Brain pericyte (primary cell): ENCODE data around the gene ETV5.

Experiments used
- DNase-seq: peaks from one replicate; pipeline ENCODE4 v3.0.0-alpha.2; 2012; ENCODE audit warnings: low read depth, low spot score

Gene ETV5

DNA sequence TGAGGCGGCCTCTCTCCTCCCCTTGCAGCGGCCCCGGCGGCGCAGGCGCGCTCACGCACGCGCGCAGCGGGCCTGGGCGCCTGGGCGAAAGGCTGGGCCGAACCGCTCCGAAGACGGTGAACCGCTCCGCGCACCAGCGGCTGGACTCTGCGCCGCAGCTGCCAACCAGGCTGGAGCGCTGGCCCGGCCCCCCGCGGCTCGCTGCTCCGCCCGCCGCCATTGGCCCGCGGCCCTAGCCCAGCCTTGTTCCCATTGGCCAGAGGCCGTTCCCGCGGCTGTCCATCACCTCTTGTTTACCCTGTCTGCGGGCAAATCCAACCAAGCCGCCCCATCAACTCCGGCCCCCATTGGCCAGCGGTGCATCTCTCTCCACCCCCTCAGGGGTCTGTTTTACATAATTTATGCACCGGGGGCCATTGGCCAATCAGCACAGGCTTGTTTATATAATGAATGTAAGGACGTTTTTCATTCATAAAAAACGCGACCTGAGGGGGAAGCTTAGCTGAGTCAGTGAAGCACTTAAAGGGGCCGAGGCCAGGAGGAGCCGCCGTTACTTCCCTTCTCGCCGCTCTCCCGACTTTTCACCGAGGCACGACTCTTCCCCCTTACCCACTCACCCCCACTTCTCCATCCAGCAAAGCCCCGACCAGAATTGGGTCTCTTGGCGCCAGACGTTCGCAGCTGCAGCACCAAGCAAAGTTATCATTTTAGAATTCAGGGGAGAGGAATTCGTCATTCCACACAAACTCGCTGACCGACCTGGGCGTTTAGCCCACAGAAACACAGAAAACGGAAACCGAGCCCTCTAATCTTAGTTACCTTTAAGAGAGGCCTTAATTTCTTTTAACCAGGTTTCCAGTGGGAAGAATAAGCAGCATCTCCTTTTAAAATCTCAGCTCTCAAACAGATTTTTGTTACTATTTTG lies at the start of gene ETV5:
Gene ETV5, minus strand, starts transcription at position 149 of the 925 bp plus-strand sequence. CDS start 3,221 bp downstream, outside the sequence.
- DNase-seq: peak; percentile 99

DNA sequence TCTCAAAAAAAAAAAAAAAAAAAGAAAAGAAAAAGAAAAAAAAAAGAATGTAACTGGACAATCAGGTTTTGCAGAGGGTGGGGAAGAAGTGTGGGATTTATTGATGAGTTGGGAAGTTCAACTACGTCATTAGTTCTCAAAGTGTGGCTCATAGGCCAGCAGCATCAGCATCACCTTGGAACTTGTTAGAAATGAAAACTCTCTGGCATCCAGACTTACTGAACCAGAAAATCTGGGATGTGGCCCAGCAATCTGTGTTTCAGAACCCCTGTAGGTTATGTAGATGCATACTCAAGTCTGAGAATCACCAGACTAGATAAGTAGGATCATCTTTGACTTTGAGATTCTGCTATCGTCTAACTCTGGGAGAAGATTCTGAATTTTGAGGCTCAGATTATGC lies 45.8 kb upstream of the ETV5 start:
- no peak for DNase-seq

DNA sequence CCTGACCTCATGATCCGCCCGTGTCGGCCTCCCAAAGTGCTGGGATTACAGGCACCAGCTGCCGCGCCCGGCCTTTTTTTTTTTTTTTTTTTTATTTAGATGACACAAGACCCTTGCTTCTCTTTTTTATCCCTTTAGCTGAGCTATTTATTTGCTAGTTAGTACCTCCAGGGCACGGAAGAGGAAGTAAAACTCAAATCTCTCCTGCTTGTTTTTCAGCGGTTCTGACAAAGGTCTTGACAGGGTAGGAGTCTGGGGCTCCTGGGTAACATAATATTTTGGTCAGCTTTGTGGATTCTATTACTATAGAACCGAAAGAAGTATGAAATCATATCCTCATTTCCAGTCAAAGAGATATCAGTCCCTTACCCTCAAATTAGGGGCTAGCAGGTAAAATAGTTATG lies 44.0 kb upstream of the ETV5 start:
- no peak for DNase-seq

DNA sequence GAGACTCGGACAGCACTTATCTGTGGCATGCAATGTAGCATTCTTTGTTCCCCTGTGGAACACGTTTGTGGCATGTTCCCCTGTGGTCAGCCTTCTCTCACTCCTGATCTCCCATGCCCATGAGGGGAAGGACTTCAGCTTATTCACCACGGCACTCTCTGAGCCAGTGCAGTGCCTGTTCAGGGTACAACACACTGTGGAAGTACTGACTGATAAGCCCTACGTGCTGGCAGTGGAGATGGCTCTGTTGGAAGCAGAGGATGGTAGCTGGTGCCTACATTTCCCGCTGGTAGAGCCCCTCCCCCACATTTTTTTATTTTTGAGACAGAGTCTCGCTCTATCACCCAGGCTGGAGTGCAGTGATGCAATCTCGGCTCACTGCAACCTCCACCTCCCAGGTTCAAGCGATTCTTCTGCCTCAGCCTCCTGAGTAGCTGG lies 43.5 kb upstream of the ETV5 start:
- DNase-seq: no peak

DNA sequence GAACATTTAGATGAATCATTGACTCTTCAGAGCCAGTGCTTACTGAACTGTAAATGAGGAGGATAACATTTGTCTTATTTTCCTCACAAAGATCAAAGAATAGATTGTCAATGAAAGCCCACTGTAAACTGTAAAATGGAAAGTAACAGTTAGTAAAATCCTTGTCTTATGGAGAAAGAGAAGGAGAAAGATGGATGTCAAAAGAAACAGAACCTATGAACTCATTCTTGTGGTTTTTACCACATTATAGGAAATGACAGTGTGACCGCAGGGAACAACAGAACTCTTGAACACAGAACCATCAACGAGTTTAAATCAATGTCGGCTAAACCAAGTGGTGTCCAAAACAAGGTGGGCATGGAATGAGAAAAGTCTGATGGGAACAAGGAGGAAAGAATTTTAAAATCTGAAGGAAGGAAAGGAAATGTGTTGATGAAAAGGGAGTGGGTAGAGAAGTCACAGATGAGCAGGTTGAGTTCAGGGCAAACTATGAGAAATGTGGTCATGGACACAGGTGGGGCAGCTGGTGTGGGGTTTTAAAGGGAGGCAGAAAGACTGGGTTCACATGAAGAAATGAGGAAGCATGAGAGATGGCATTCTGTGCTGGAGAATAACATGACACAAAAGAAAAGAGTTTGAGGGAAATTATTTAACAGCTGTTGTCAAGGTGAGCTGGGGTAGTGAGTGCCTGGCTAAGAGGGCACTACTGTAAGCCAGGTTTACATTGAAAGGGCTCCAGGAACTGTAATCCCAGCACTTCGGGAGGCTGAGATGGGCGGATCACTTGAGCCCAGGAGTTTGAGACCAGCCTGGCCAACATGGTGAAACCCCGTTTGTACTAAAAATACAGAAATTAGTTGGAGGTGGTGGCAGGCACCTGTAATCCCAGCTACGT lies 42.4 kb upstream of the ETV5 start:
- DNase-seq: no peak

DNA sequence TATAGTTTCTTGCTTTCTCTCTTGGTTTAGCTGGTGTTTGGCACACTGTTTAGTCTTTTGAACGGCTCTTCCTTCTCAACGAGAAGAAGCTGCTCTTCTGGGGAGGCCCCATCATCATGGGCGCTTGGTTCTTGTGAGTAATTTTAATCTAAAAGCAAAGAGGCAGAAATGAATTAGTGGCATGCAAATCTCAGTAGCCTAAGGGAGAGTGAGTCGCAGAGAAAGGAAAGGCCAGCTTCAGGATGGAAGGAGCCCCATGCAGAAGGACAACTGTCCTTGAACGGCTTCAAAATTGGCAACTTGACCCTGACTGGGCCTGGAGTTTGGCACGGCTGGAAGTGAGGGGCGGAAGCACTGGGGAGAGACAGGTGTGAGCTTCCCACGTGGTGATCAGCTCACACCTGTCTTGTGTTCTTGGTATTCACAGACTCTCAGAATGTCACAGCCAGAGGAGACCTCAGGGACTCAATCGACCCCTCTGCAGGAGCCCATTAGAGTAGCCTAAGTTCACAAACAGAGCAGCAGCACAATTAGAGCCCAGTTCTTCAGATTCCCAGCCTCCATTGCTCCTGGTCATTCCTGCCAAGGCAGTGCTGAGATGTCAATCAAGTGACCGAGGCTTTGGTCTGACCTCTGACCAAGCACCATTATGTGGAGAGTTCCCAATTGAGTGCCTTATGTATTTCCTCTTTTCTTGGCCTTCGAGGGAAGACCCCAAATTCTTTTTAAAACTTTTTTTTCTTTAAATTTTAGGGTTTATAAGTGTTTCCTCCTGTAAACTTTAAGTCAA lies 41.3 kb upstream of the ETV5 start:
- no peak for DNase-seq

DNA sequence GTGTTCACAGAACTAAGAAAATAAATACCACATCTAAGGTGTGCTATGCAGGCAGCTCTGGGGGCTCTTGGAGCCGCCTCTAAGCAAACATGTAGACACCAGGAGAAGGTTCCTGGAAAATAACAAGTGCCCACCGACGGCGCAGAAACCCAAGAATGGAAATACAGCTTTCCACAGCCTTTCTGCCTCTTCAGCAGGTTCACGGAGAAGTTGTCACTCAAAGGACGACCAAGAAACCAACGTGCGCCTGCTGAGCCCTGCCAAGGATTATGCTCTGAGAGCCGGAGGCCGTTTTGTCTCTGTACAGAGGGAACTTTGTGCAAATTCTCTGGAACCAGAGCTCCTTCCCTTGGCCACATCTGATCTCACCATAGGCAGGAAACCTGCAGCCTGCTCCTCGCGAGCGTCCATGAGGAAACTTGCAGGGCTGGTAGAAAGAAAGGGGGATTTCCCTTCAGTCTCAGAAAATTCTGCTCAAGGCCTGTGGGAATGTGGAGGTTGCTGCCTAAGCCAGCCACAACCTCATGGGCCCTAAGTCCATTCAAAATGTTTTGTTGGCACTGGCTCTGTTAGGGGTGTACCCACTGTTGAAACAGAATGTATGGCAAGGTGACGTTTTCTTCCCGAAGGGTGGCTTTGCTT lies 40.6 kb upstream of the ETV5 start:
- DNase-seq: no peak

DNA sequence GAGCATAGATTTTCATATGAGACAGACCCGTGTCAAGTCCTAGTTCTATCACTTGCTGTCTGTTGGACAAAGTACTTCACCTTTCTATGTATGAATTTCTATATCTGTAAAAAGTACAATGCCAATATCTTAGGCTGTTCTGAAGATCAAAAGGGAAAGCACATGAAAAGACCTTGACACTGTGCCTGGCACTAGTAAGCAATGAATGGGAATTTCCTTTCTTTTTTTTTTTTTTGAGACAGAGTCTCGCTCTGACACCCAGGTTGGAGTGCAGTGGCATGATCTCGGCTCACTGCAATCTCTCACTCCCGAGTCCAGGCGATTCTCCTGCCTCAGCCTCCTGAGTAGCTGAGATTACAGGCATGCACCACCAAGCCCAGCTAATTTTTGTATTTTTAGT lies 35.4 kb upstream of the ETV5 start:
- DNase-seq: no peak

DNA sequence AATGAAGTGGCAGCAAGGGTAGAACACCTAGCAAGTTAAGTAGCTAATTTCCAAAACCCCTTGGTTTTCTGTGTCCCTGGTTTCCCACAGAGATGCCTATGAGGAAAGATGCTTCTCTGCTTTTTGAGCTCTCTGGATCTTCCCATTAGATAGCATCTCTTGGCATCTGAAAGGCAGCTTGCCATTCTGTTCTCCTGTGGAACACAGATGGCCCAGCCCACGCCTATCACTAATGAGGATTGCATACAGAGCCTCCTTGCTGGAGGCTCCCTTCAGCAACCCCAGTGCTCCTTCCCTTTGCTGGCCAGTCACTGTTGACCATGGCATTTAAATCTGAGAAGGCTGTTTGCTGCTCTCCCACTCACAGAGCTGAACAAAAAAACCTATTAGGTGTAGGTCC lies 34.4 kb upstream of the ETV5 start:
- no peak for DNase-seq

DNA sequence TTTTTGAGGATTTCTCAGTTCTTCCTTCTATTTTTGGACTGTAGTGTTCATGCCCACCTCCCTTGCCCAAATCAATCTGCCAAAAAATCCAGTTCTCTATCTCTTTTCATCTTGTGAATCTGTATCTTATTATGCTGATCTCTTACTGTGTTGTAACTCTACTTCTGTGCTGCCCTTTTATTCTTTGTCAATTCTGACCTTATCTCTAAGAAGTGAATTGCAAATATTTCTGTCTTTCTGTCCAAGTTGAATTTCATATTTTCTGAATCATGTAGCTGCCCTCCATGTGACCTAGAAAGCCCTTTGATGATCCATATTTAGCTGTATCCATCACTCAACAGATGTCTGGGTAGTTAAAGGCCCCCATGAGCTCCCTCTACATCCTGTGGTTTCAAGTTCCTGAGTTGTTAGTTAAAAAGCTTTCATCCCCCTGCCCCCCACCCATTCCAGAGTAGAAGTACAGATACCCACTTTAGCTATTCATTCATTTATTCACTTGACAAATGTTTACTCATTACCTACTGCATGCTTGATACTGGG lies 33.6 kb upstream of the ETV5 start:
- DNase-seq: no peak

DNA sequence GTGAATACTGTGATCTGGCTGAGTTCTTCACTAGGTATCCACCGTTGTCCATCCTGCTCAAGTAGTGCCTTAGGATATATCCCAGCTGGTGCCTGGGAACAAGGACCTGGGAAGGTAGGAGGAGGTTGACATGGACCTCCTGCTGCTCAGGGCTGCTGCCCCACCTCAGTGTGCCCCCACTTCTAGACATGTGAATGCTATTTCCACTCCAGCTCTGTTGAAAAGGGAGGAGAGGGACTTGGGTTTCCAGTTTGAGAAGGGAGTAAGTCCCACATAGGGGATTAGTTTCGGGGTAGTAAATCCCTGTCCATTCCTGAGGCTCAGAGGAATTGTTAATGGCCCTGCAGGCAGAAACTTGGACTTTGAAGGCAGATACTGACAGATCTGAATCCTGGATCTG lies 32.9 kb upstream of the ETV5 start:
- no peak for DNase-seq

DNA sequence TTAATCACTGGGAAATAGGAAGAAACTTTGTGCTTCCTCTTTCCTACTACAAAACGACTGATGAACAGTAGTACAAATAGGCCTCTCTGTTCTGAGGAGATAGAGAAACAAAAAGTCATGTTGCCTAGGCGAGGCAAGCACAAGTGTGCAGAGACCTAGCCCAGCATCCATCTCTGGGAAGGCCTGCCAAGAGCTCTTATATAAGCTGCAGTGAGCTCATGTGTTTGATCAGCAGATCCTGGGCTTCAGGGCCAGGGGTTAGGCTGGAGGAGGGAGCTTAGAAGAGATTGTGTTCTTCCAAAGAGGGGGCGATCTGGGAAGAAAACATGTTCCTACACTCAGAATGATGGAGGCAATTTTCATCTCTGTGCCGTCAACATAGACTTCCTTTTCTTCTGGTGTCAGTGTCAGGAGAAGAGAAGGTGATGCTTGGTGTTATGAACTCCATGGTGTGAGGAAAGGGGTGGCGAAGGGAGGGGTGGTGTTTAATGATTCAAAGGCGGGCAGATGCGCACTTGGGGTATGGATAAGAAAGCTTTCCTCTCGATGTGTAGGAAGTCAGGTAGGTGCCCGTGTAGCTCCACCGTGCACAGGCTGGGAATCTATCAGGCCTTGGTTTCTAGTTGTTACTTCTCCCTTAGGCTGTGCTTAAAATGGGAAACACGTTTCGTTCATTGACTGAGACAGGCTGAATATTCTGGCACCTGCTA lies 29.5 kb upstream of the ETV5 start:
- DNase-seq: no peak

DNA sequence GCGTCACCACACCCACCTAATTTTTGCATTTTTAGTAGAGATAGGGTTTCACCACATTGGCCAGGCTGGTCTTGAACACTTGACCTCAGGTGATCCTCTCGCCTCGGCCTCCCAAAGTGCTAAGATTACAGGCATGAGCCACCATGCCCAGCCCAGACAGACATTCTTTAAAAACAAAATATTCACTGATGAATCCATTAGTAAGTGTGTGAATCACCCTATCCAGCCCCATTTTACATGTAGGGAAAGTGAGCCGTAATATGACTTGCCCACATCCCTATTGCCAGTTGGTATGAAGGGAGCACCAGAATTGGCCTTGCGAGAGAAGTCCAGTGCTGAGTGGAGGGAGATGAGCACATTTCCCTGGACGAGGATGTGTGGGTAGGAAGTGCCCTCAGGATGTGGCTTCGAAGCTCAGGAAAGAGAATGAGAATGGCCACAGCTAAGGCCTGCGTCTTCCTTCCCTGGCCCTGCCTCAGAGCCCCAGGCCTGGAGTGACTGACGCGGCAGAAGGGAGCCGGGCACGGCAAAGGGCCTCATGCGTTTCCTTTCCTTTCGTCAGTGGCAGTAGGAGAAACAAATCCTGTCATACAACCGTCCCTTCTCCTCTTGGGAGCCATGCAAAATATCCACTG lies 28.3 kb upstream of the ETV5 start:
- no peak for DNase-seq

DNA sequence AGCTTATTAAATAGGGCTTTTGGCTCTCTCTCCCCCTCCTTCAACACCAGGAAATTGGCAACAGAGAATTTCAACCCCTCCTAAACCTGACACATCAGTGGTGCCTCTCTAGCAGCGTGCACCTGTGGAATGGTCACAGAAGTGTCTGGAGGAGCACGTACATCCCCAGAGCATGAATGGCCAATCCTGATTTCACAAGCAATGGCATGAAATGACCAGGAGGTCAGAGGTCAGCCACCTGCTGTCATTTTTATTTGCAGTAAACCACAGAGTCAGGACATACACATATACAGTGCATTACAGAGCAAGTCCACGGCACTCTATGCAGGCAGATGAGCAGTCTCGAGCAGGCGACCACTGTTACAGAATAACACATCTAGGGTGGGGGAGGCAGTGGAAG lies 25.1 kb upstream of the ETV5 start:
- DNase-seq: no peak

DNA sequence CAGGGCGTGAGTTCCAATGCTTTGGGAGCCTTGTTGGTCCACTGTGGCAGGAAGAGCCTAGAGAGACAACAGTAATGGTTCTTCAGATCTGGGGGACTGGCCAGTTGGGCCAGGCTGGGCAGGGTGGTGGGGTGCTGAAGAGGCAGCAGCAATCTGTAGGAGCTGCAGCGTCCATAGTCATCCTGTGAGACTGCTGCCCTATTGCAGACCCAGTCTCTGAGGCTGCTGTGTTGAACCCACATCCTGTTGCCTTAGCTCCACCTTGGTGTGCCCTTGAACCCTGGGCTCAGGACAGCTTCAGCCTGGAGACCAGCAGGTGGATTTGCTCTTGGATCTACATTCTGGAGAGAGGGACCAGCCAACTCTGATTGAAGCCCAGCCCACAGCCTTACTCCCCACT lies 23.6 kb upstream of the ETV5 start:
- no peak for DNase-seq

DNA sequence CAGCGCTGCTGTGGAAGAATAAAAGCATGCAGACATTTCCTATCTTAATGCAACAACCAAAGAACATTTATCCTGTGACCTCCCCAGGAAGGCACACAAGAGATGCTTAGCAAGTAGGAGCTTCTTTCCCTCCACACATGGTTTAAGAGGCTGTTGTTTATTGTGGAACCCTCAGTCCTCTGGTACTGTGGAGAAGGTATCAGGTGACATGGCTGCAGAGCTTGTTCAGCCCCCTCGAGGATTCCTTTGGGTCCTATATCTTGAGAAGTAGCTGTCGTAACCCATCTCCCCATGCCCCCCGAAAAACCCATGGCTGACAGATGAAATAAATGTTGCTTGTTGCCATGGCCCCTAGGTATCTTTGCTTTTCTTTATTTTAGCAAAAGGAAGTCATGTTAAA lies 20.3 kb upstream of the ETV5 start:
- DNase-seq: no peak

DNA sequence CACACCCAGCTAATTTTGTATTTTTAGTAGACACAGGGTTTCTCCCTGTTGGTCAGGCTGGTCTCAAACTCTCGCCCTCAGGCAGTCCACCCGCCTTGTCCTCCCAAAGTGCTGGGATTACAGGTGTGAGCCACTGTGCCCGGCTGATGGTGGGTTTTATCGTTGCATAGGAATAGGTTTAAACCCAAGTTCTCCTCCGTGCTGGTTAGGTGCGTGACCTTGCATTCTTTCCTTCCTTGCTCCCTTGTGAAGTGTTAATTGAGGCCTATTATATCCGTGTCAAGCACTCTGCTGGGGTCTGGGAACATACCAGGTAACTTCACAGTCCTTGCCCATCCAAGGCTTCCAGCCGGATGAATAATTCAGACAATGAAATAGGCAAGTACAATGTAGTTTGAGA lies 19.3 kb upstream of the ETV5 start:
- DNase-seq: no peak

DNA sequence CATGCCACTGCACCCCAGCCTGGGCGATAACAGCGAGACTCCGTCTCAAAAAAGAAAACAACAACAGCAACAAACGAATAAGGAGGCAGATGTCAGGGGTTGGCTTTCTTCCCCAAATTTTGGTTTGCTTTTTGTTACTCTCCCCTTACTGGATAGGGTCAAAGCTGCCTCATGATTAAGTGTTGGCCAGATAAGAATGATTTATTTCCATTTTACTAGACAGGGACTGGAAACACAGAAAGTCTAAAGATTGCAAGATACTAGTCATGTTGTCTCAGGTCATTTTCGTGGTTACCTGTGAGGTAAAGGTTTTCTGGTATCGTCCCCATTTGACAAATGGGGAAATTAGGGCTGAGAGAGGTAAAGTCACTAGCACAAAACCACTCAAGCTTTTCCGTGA lies 18.6 kb upstream of the ETV5 start:
- DNase-seq: no peak

DNA sequence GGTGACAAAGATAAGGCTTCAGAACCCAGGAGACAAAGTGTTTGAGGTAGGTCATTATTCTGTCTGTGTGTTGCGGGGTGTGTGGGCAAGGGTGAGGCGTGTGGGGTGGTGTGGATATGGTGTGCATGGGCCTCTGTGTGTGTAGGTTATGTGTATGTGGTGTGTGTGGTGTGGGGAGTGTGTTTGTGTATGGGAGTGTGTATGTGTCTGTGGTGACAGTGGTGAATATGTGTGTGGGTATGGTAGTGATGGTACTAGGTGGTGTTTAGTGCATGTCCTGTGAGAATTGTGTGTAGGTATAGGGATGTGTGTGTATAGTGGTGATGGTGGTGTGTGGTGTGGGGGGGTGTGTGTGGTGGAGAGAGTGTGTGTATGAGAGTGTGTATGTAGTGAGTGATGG lies 16.2 kb upstream of the ETV5 start:
- no peak for DNase-seq

DNA sequence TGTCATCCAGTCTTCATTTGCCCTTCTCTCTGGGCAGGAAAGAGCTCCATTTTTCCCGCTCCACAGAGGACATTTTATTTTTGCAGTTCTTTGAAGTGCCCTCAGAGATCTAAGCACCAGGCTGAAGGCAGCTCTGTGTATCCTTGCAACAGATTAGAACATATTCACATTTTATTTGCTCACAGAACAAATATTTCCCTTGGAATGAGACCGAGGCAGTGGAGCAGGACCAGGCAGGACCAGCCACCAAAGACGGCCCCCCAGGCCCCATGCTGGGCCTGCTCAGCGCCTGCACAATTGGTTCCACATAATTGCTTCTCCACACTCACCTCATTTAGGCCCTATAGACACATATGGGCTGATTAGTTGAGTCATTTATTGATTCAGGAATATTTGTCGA lies 15.7 kb upstream of the ETV5 start:
- DNase-seq: no peak
